Spleen (tissue), 11 donors: ENCODE data around the gene NRAP. TPM values are rescaled to one million over a fixed set of nuclear protein-coding genes. Genes with fewer than 3 reads are reported as not detected.

ENCODE experiments used
- DNase-seq: peaks from one replicate; pipeline ENCODE4 v3.0.0-alpha.2; 2020
- H3K27ac ChIP-seq, 8 donors: fragments of 200-600 bp; sonication (generic) in 7 of 8; 1 replicate in 4 of 8; 2 replicates in 4 of 8; pipeline versions ENCODE4 v1.5.0 to v1.8.0; 2016 to 2021; ENCODE audit warnings: inconsistent platforms in 4 of 8, mild to moderate bottlenecking in 4 of 8, moderate library complexity in 1 of 8
- H3K27me3 ChIP-seq, 7 donors: fragments of 200-600 bp; sonication (generic) in 6 of 7; replicated peaks in 1 of 7; 1 replicate in 4 of 7; 2 replicates in 3 of 7; pipeline versions ENCODE4 v1.5.0 to v1.8.0; 2016 to 2021; ENCODE audit warnings: inconsistent platforms in 3 of 7, mild to moderate bottlenecking in 1 of 7
- H3K36me3 ChIP-seq, 6 donors: fragments of 200-600 bp; sonication (generic) in 5 of 6; 1 replicate in 4 of 6; 2 replicates in 2 of 6; pipeline versions ENCODE4 v1.5.0 to v1.8.0; 2016 to 2021; ENCODE audit warnings: inconsistent platforms in 2 of 6
- H3K4me1 ChIP-seq, 6 donors: fragments of 200-600 bp; sonication (generic) in 5 of 6; 1 replicate in 3 of 6; 2 replicates in 3 of 6; pipeline versions ENCODE4 v1.5.0 to v1.8.0; 2016 to 2021; ENCODE audit warnings: inconsistent platforms in 3 of 6
- H3K4me3 ChIP-seq, 8 donors: fragments of 200-600 bp; sonication (generic) in 7 of 8; 1 replicate in 4 of 8; 2 replicates in 4 of 8; pipeline versions ENCODE4 v1.5.0 to v1.8.0; 2016 to 2021; ENCODE audit warnings: inconsistent platforms in 4 of 8, mild to moderate bottlenecking in 4 of 8, moderate library complexity in 2 of 8
- H3K9me3 ChIP-seq, 8 donors: fragments of 200-600 bp; sonication (generic) in 7 of 8; 1 replicate in 4 of 8; 2 replicates in 4 of 8; pipeline versions ENCODE4 v1.5.0 to v1.8.0; 2016 to 2021; ENCODE audit warnings: inconsistent platforms in 4 of 8
- POLR2A ChIP-seq, 3 donors: fragments of 450-650 bp; IDR thresholded peaks; one replicate each; pipeline ENCODE4 v1.5.1; 2017; ENCODE audit warnings: antibody characterized with exemption in 3 of 3, mild to moderate bottlenecking in 1 of 3
- POLR2AphosphoS5 ChIP-seq, 3 donors: sonication (generic); formaldehyde crosslinking; IDR thresholded peaks; one replicate each; pipeline ENCODE4 v1.5.1; 2017; ENCODE audit warnings: antibody characterized with exemption in 3 of 3
- WGBS, 5 donors: extraction: QIAGEN DNeasy Blood & Tissue Kit in 3 of 5; methylation state at CpG; one replicate each; pipeline versions ENCODE4 v1.1.5 to v1.1.7; 2013 to 2018; 5-methylcytosine and 5-hydroxymethylcytosine counted together
- intact Hi-C: fragments of 100-400 bp; cut with DNase I; formaldehyde crosslinking; loops from one replicate; pipeline ENCODE4 v1.15.0; 2023; ENCODE audit warnings: low total_unique reads
- polyA plus RNA-seq, 3 donors: library from polyadenylated mRNA; stranded (reverse); fragments of 200-250 nt; gene quantifications; one replicate each; pipeline ENCODE4 v1.2.1, GENCODE V29; 2013
- total RNA-seq, 7 donors: library from RNA; depleted of rRNA in 3 of 7; stranded (reverse); fragments of >200 nt in 3 of 7; fragmentation: NEBNext Ultra II Directional in 4 of 7; extraction: Animal tissue kit (Norgen Biotek cat#: 25700) in 4 of 7; gene quantifications; one replicate each; pipeline versions ENCODE4 v1.1.0 to v1.2.1, GENCODE V29; 2016 to 2021
- TF ChIP-seq, protein P1 (sequence below), 11 experiments: fragments of 200-600 bp in 7 of 11; fragments of 450-650 bp in 4 of 11; sonication (generic) in 4 of 11; IDR thresholded peaks in 8 of 11; conservative IDR thresholded peaks in 3 of 11; 1 replicate in 7 of 11; 2 replicates in 4 of 11; pipeline versions ENCODE4 v1.4.0 to v1.8.0; 2016 to 2021; ENCODE audit warnings: antibody characterized with exemption in 11 of 11, inconsistent platforms in 4 of 11, mild to moderate bottlenecking in 1 of 11
- donor health status: healthy with polysubstance abuse.
- donor health status: DM: no; HTN: no; CAD: no; lungs with moderate emphysema.
- donor health status: DM: no; HTN: no; CAD: no.
- donor health status: Bipolar disorder and iron deficiency.
- donor health status: healthy.
- donor health status: DM: no; HTN: no; CAD: no.
- donor health status: DM: yes; HTN: yes; CAD: no.

The NRAP gene
- total and polyA plus RNA-seq, 10 donors = 0.03 to 0.13 (median 0.04) TPM; not detected in 6

DNA sequence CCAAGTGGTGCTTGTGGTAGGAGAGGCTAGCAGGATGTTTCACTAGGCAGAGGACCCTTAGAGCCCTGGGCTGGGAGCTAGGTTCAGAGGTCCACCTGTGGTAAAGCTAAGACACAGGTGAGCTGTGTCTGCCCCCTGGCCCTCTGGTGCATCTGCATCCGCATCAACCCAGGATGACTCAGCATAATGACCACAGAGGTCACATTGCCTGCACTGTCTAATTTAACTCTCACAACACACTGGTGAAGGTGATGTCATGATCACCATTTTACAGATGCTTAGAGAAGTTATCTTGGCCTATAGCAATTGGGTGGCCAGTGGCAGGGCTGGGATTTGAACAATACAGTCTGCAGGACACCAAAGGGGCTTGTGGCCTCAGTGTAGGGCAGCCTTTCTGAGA, 77.9 kb downstream of the NRAP start:
- TF ChIP-seq POLR2AphosphoS5 (IDR thresholded peaks at IDR 0.05) = no peak
- TF ChIP-seq POLR2A (IDR thresholded peaks at IDR 0.05) = no peak
- TF ChIP-seq, protein P1, sequence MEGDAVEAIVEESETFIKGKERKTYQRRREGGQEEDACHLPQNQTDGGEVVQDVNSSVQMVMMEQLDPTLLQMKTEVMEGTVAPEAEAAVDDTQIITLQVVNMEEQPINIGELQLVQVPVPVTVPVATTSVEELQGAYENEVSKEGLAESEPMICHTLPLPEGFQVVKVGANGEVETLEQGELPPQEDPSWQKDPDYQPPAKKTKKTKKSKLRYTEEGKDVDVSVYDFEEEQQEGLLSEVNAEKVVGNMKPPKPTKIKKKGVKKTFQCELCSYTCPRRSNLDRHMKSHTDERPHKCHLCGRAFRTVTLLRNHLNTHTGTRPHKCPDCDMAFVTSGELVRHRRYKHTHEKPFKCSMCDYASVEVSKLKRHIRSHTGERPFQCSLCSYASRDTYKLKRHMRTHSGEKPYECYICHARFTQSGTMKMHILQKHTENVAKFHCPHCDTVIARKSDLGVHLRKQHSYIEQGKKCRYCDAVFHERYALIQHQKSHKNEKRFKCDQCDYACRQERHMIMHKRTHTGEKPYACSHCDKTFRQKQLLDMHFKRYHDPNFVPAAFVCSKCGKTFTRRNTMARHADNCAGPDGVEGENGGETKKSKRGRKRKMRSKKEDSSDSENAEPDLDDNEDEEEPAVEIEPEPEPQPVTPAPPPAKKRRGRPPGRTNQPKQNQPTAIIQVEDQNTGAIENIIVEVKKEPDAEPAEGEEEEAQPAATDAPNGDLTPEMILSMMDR (IDR thresholded peaks at IDR 0.05 in 8 of 11, conservative IDR thresholded peaks at IDR 0.05 in 3 of 11) = no peak
- Histone ChIP-seq H3K9me3 (no peaks in the 10 kb centered on the region), H3K27me3 (peaks cover 0 to 9% (median 0%) of the 10 kb centered on the region in 7 donors), H3K27ac (no peak overlapping the region), H3K36me3 (no peaks in the 10 kb centered on the region), H3K4me3 (no peak overlapping the region), H3K4me1 (no peaks in the 10 kb centered on the region)
- intact Hi-C loops = no loop called here
- DNase-seq = no peak
- 21 to 73% (median 50%) methylated on average over 1 of the region's 1 CpG for WGBS, 5 donors

DNA sequence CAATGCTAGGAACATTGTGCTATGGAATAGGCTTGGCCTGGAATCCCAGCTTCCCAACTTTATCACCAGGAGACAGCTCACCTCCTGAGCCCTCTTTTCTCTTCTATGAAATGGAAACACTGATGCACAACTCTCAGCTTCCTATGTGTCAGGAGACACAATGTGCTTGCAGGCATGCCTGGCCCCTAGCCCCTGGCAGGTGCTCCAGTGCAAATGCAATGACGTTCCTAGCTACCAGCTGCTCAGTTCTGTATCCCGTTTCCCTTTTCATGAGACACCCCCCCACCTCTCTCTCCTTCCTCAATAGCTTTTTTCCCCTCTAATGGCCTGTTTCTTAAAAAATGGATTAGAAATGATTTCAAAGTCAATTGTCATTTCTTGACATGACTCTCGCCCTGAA, 80.3 kb downstream of the NRAP start:
- no peak for TF ChIP-seq POLR2A (IDR thresholded peaks at IDR 0.05)
- TF ChIP-seq, protein P1 (IDR thresholded peaks at IDR 0.05 in 8 of 11, conservative IDR thresholded peaks at IDR 0.05 in 3 of 11) = no peak
- Histone ChIP-seq H3K9me3 (no peaks in the 10 kb centered on the region), H3K4me1 (no peaks in the 10 kb centered on the region), H3K27ac (no peak overlapping the region), H3K36me3 (no peaks in the 10 kb centered on the region), H3K27me3 (peaks cover 0 to 20% (median 0%) of the 10 kb centered on the region in 7 donors), H3K4me3 (no peak overlapping the region)
- WGBS, 5 donors = 44 to 70% (median 62%) methylated on average over 3 of the region's 3 CpGs
- DNase-seq = no peak
- intact Hi-C loops = no loop called here

DNA sequence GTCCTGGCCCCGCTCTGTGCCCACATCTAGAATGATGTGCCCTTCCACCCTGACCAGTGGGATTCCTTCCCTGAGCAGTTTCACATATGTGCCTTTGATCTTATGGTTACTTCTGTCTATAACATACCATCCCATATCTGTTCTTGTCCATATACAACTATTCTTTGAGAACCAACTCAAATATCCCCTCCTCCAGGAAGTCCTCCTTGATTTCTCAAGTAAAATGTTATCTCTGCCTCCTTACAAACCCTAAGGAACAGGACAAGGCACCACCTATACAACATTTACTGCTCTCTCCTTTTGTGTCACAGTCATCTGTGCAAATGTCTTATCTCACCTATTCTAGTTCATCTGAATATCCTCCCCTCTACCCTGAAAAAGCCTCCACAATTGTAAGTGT, 82.7 kb downstream of the NRAP start:
- WGBS, 5 donors = 75 to 95% (median 84%) methylated on average over 1 of the region's 1 CpG

DNA sequence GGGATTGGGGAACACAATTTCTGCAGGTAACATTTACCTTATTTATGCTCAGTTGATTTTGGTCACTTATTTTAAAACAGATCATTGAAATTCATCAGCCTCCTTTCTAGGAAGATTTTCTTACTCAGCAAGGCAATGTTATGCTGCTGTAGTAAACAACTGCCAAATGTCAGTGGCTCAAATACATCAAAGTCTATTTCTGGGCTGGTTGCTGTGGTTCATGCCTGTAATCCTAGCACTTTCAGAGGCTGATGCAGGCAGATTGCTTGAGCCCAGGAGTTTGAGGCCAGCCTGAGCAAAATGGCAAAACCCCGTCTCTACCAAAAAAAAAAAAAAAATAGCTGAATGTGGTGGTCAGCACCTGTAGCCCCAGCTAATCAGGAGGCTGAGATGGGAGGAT, 85.1 kb downstream of the NRAP start:
- H3K36me3 ChIP-seq = no peaks in the 10 kb centered on the region
- intact Hi-C loops = no loop called here
- H3K27me3 ChIP-seq = peaks cover 0 to 15% (median 0%) of the 10 kb centered on the region in 7 donors
- no peaks in the 10 kb centered on the region for H3K4me1 ChIP-seq
- DNase-seq = no peak
- WGBS, 5 donors = 72 to 94% (median 88%) methylated on average over 1 of the region's 1 CpG
- no peak overlapping the region for H3K27ac ChIP-seq
- no peak overlapping the region for H3K4me3 ChIP-seq
- no peak for TF ChIP-seq POLR2A (IDR thresholded peaks at IDR 0.05)
- no peak for TF ChIP-seq POLR2AphosphoS5 (IDR thresholded peaks at IDR 0.05)
- TF ChIP-seq, protein P1 (IDR thresholded peaks at IDR 0.05 in 8 of 11, conservative IDR thresholded peaks at IDR 0.05 in 3 of 11) = no peak
- no peaks in the 10 kb centered on the region for H3K9me3 ChIP-seq

More for the DNA sequence above, 82.7 kb downstream of the NRAP start:
- no peaks in the 10 kb centered on the region for H3K9me3 ChIP-seq
- no peaks in the 10 kb centered on the region for H3K36me3 ChIP-seq
- intact Hi-C loops = no loop called here
- DNase-seq = no peak
- H3K4me3 ChIP-seq = no peak overlapping the region
- no peaks in the 10 kb centered on the region for H3K4me1 ChIP-seq
- no peak overlapping the region for H3K27ac ChIP-seq
- H3K27me3 ChIP-seq = peaks cover 0 to 20% (median 0%) of the 10 kb centered on the region in 7 donors
- TF ChIP-seq, protein P1 (IDR thresholded peaks at IDR 0.05 in 8 of 11, conservative IDR thresholded peaks at IDR 0.05 in 3 of 11) = no peak
- TF ChIP-seq POLR2A (IDR thresholded peaks at IDR 0.05) (no peak), POLR2AphosphoS5 (IDR thresholded peaks at IDR 0.05) (no peak)
